ENCODE results near the gene ENTPD8. TPM values are rescaled to one million over a fixed set of nuclear protein-coding genes. Genes with fewer than 3 reads are reported as not detected.

The ENTPD8 gene
- total and polyA plus RNA-seq, 4 donors: 0.08 to 0.45 (median 0.21) TPM

DNA sequence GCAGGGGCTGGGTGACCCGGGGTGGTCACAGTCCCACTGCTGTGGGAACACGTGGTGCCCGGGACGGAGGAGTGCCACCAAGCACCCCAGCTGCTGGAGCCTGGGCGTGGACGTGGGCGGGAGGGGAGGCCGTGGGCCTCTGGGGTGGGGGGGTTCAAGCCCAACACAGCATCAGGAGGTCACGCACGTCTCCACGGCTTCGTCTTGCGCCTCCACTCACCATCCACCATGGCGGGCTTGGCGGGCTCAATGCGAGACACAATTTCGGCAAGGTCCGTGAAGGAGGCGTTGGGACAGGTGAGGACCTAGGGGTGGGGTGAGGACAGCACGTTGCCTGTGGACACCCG is 20.1 kb upstream of the ENTPD8 start:
- no peaks in the 10 kb centered on the region for H3K27me3 ChIP-seq (ENCODE audit: control insufficient read depth in 3 of 3, insufficient read depth in 3 of 3, low read length in 2 of 3)
- no peak for ATAC-seq (ENCODE audit: insufficient read depth, low FRiP score)
- no peak overlapping the region for H3K27ac ChIP-seq (ENCODE audit: low read depth in 1 of 2, low read length in 1 of 2)
- no peak overlapping the region for H3K9ac ChIP-seq (ENCODE audit: insufficient read depth in 1 of 2, low read length in 2 of 2)
- TF ChIP-seq, protein P1, sequence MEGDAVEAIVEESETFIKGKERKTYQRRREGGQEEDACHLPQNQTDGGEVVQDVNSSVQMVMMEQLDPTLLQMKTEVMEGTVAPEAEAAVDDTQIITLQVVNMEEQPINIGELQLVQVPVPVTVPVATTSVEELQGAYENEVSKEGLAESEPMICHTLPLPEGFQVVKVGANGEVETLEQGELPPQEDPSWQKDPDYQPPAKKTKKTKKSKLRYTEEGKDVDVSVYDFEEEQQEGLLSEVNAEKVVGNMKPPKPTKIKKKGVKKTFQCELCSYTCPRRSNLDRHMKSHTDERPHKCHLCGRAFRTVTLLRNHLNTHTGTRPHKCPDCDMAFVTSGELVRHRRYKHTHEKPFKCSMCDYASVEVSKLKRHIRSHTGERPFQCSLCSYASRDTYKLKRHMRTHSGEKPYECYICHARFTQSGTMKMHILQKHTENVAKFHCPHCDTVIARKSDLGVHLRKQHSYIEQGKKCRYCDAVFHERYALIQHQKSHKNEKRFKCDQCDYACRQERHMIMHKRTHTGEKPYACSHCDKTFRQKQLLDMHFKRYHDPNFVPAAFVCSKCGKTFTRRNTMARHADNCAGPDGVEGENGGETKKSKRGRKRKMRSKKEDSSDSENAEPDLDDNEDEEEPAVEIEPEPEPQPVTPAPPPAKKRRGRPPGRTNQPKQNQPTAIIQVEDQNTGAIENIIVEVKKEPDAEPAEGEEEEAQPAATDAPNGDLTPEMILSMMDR (IDR thresholded peaks at IDR 0.05; ENCODE audit: control extremely low read depth, extremely low read depth): no peak
- peaks cover 0 to 18% (median 5%) of the 10 kb centered on the region in 5 donors for H3K4me1 ChIP-seq (ENCODE audit: control insufficient read depth in 5 of 5, insufficient read depth in 5 of 5, low read length in 5 of 5)
- H3K9me3 ChIP-seq (ENCODE audit: control insufficient read depth in 4 of 4, insufficient read depth in 3 of 4, low read length in 3 of 4): no peaks in the 10 kb centered on the region
- DNase-seq: no peak
- 93 to 94% methylated on average over 19 to 21 of the region's 21 CpGs for WGBS, 2 donors
- H3K4me3 ChIP-seq: no peak overlapping the region
- peaks cover 0 to 12% (median 2%) of the 10 kb centered on the region in 4 donors for H3K36me3 ChIP-seq (ENCODE audit: control insufficient read depth in 4 of 4, insufficient read depth in 4 of 4, low read length in 4 of 4)

DNA sequence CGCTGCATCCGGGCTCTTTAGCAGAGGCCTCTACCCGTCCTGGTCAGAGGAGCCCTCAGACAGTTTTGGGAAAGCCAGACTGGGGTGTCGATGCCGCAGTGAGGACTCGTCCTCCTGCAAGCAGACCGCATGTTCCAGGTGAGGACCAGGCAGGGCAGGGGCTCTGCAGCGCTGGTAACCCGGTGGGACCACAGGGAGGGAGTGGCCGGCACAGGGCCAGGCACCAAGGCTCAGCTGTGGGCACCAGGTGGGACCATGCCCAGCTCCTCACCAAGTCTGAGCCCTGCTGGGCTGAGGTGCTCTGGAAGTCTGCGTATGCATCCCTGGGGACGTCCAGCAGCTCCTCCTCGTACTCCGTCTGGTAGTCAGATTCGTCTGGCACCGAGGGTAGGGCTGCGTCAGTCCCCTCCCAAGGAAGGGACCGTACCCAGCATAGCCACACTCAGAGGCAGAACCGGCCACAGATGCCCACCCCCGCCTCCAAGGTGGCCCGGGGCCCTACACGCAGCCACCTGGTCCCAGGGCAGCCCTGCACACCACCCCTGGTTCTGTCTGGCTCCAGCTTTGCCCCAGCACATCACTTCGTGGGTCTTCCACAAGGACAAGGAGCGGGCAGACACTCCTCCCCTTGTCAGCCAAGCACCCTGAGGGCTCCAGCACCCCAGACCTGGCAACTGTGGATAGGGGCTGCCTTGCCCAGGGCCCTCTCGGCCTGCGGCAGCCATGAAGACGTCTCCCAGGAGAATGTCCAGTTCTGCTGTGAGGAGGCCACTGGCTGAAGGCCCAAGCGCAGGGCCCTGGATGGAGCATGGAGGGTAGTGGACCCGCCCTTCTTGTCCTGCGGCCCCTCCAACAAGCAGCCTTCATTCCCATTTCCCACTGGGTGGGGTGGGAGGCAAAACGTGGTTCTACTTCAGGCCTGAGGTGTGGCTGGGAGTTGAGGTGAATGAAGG is 19.5 kb upstream of the ENTPD8 start:
- ATAC-seq (ENCODE audit: insufficient read depth, low FRiP score) (no peak), DNase-seq (peak in 1 of 3 donors; percentile 11)
- WGBS, 2 donors: 96% methylated on average over 31 of the region's 31 CpGs
- Histone ChIP-seq H3K9me3 (ENCODE audit: control insufficient read depth in 4 of 4, insufficient read depth in 3 of 4, low read length in 3 of 4) (no peaks in the 10 kb centered on the region), H3K9ac (ENCODE audit: insufficient read depth in 1 of 2, low read length in 2 of 2) (no peak overlapping the region), H3K27me3 (ENCODE audit: control insufficient read depth in 3 of 3, insufficient read depth in 3 of 3, low read length in 2 of 3) (no peaks in the 10 kb centered on the region), H3K4me3 (no peak overlapping the region), H3K4me1 (ENCODE audit: control insufficient read depth in 5 of 5, insufficient read depth in 5 of 5, low read length in 5 of 5) (peaks cover 0 to 18% (median 5%) of the 10 kb centered on the region in 5 donors), H3K27ac (ENCODE audit: low read depth in 1 of 2, low read length in 1 of 2) (no peak overlapping the region), H3K36me3 (ENCODE audit: control insufficient read depth in 4 of 4, insufficient read depth in 4 of 4, low read length in 4 of 4) (peaks cover 0 to 12% (median 3%) of the 10 kb centered on the region in 4 donors)
- TF ChIP-seq, protein P1 (IDR thresholded peaks at IDR 0.05; ENCODE audit: control extremely low read depth, extremely low read depth): no peak

DNA sequence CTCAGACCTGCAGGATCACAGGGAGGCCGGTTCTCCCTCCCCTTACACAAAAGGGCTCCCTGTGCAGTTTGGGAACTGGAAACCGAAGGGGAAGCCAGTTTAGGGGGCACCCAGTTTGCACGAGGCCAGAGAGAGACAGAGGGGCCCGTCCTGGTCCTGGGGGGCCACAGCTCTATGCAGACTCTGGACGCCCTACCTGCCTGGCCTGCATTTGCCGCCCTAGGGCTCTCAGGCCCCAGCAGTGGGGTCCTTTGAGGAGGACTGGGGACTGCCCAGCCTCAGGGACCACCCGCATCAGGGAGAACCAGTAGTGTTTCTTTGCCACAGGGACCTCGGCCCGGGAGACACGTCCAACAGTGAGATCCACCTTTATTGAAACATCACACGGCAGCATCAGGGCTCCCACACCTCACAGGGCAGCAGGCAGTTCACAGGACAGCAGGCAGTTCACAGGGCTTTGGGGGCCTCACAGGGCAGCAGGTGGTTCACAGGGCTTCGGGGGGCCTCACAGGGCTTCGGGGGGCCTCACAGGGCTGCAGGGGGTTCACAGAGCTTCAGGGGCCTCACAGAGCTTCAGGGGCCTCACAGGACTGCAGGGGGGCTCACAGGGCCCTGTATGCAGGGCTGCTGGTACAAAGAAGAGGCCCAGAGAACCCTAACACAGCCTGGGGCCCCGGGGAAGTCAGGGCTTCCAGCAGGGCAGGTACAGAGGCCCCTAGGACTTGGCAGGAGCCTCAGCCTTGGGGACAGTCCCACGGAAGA is 18.6 kb upstream of the ENTPD8 start:
- Histone ChIP-seq H3K4me1 (ENCODE audit: control insufficient read depth in 5 of 5, insufficient read depth in 5 of 5, low read length in 5 of 5) (peaks cover 0 to 20% (median 5%) of the 10 kb centered on the region in 5 donors), H3K9ac (ENCODE audit: insufficient read depth in 1 of 2, low read length in 2 of 2) (peak overlapping the region; percentile 3 to 28), H3K4me3 (peak overlapping the region; percentile 33), H3K27ac (ENCODE audit: low read depth in 1 of 2, low read length in 1 of 2) (peak overlapping the region; percentile 29 to 64), H3K9me3 (ENCODE audit: control insufficient read depth in 4 of 4, insufficient read depth in 3 of 4, low read length in 3 of 4) (no peaks in the 10 kb centered on the region), H3K36me3 (ENCODE audit: control insufficient read depth in 4 of 4, insufficient read depth in 4 of 4, low read length in 4 of 4) (peaks cover 0 to 12% (median 3%) of the 10 kb centered on the region in 4 donors), H3K27me3 (ENCODE audit: control insufficient read depth in 3 of 3, insufficient read depth in 3 of 3, low read length in 2 of 3) (no peaks in the 10 kb centered on the region)
- 48 to 53% methylated on average over 15 of the region's 15 CpGs for WGBS, 2 donors
- ATAC-seq (ENCODE audit: insufficient read depth, low FRiP score) (peak; percentile 10), DNase-seq (no peak)
- TF ChIP-seq, protein P1 (IDR thresholded peaks at IDR 0.05; ENCODE audit: control extremely low read depth, extremely low read depth): no peak

Measured in lung (tissue), 12 donors.